K562 (cell line): Measurements from ENCODE around the gene TAF1B. TPM values are rescaled to one million over a fixed set of nuclear protein-coding genes. Genes with fewer than 3 reads are reported as not detected.

Source experiments
- ATAC-seq: fragments of 200-7000 bp; cut with Tn5 transposase; 3 replicates; pipeline ENCODE4 v1.9.1; 2020; ENCODE audit warnings: moderate library complexity
- BruUV-seq: library from RNA; stranded (reverse); fragments of 400-500 nt; replicated peaks from 2 replicates; lab custom pipeline; 2021; lab: Mats Ljungman, UMichigan
- CTCF ChIA-PET: fragments of 300-600 bp; formaldehyde crosslinking; extraction: SDS; loops from one replicate; lab custom pipeline; 2021; ENCODE audit warnings: low intra/inter-chr PET ratio; lab: Yijun Ruan, JAX
- POLR2A ChIA-PET: fragments of 300-600, 350-650 bp; sonication (Branson Sonifier 250); formaldehyde crosslinking; extraction: SDS; loops from one replicate; lab custom pipeline; 2021; ENCODE audit warnings: antibody characterized with exemption, inconsistent platforms; lab: Yijun Ruan, JAX
- DNase-seq, 4 experiments: peaks; one replicate each; pipeline versions ENCODE4 v3.0.0 to v3.0.0-alpha.2; 2011 to 2018; ENCODE audit warnings: low spot score in 3 of 4, mixed read lengths in 3 of 4; ENCODE audit errors: extremely low read depth in 1 of 4
- FAIRE-seq: peaks from 2 replicates; lab custom pipeline; 2011; peaks lifted over from hg19 to GRCh38; lab: Jason Lieb, UNC
- H2AFZ ChIP-seq: 2 replicates; pipeline ENCODE4 v1.6.0; 2011; ENCODE audit warnings: low read depth, low read length, control low read depth, inconsistent platforms
- H3K27ac ChIP-seq: fragments of 200-600 bp; 3 replicates; pipeline ENCODE4 v1.8.0; 2011; ENCODE audit warnings: low read depth, mild to moderate bottlenecking, control low read depth, inconsistent platforms, low read length, moderate library complexity, mixed read lengths; ENCODE audit errors: extremely low read depth
- H3K27me3 ChIP-seq, 2 experiments: fragments of 300-600 bp in 1 of 2; 2 replicates in 1 of 2; 3 replicates in 1 of 2; pipeline versions ENCODE4 v1.6.0 to v1.8.0; 2011; ENCODE audit warnings: inconsistent platforms in 2 of 2, low read length in 2 of 2, mild to moderate bottlenecking in 1 of 2, mixed read lengths in 1 of 2, moderate library complexity in 1 of 2; ENCODE audit not compliant: control insufficient read depth in 2 of 2, insufficient read depth in 2 of 2
- H3K36me3 ChIP-seq: fragments of 300-600 bp; 3 replicates; pipeline ENCODE4 v1.8.0; 2011; ENCODE audit warnings: mild to moderate bottlenecking, low read length, inconsistent platforms; ENCODE audit not compliant: control insufficient read depth, insufficient read depth
- H3K4me1 ChIP-seq, 2 experiments: fragments of 200-600 bp in 1 of 2; replicated peaks in 1 of 2; 2 replicates in 1 of 2; 3 replicates in 1 of 2; pipeline versions ENCODE4 v1.5.1 to v1.8.0; 2011; ENCODE audit warnings: inconsistent platforms in 2 of 2, low read length in 2 of 2, mild to moderate bottlenecking in 1 of 2, mixed read lengths in 1 of 2, moderate library complexity in 1 of 2; ENCODE audit not compliant: control insufficient read depth in 2 of 2, insufficient read depth in 2 of 2
- H3K4me2 ChIP-seq: 2 replicates; pipeline ENCODE4 v1.6.1; 2011; ENCODE audit warnings: low read length, control low read depth, inconsistent platforms, mixed read lengths; ENCODE audit not compliant: insufficient read depth
- H3K4me3 ChIP-seq: fragments of 200-600 bp; sonication (generic), shearing (Covaris generic); 2 replicates; pipeline ENCODE4 v1.5.1; 2016; ENCODE audit warnings: control low read depth, inconsistent platforms
- H3K79me2 ChIP-seq: fragments of 200-600 bp; 3 replicates; pipeline ENCODE4 v1.8.0; 2011; ENCODE audit warnings: low read length, inconsistent platforms; ENCODE audit not compliant: control insufficient read depth, insufficient read depth
- H3K9ac ChIP-seq, 2 experiments: 2 replicates each; pipeline versions ENCODE4 v1.6.0 to v1.6.1; 2011; ENCODE audit warnings: low read depth in 2 of 2, low read length in 2 of 2, control low read depth in 1 of 2, inconsistent platforms in 1 of 2, mild to moderate bottlenecking in 1 of 2, mixed read lengths in 1 of 2; ENCODE audit not compliant: insufficient read depth in 1 of 2
- H3K9me1 ChIP-seq: one replicate; pipeline ENCODE4 v1.6.0; 2011; ENCODE audit warnings: inconsistent platforms, mild to moderate bottlenecking, low read length, moderate library complexity; ENCODE audit not compliant: control insufficient read depth, insufficient read depth
- H3K9me3 ChIP-seq: replicated peaks from 2 replicates; pipeline ENCODE4 v1.5.1; 2011; ENCODE audit warnings: low read depth, low read length, inconsistent platforms; ENCODE audit not compliant: control insufficient read depth, insufficient read depth
- H4K20me1 ChIP-seq: replicated peaks from 2 replicates; pipeline ENCODE4 v1.6.1; 2011; ENCODE audit warnings: low read length, inconsistent platforms, mixed read lengths; ENCODE audit not compliant: control insufficient read depth, insufficient read depth
- CREM ChIP-seq: IDR thresholded peaks from 2 replicates; pipeline ENCODE4 v1.6.1; 2014; ENCODE audit warnings: antibody characterized with exemption, low read depth
- EHMT2 ChIP-seq: fragments of 450-650 bp; IDR thresholded peaks from 2 replicates; pipeline ENCODE4 v1.6.1; 2018; ENCODE audit warnings: antibody characterized with exemption
- FOSL1 ChIP-seq: fragments of 200-800 bp; sonication (Bioruptor generic); conservative IDR thresholded peaks from 2 replicates; pipeline ENCODE4 v1.6.1; 2016; ENCODE audit warnings: missing genetic modification characterization, missing compliant biosample characterization
- HSF4 ChIP-seq: fragments of 250-450 bp; sonication (Bioruptor Pico); IDR thresholded peaks from 2 replicates; pipeline ENCODE4 v2.1.2; 2022; ENCODE audit warnings: mild to moderate bottlenecking, moderate library complexity, borderline replicate concordance
- POLR2H ChIP-seq: IDR thresholded peaks from 2 replicates; pipeline ENCODE4 v1.6.1; 2016; ENCODE audit warnings: missing genetic modification characterization, low read depth, mild to moderate bottlenecking, control low read depth, missing compliant biosample characterization, moderate library complexity
- RAD51 ChIP-seq: fragments of 450-650 bp; IDR thresholded peaks from 2 replicates; pipeline ENCODE4 v1.7.1; 2016; ENCODE audit warnings: low read depth, mild to moderate bottlenecking, borderline replicate concordance
- SMARCE1 ChIP-seq: fragments of 450-650 bp; IDR thresholded peaks from 2 replicates; pipeline ENCODE4 v1.7.1; 2016; ENCODE audit warnings: mild to moderate bottlenecking
- TFAP4 ChIP-seq: sonication (generic); formaldehyde crosslinking; IDR thresholded peaks from 2 replicates; pipeline ENCODE4 v1.8.0; 2022; ENCODE audit warnings: missing genetic modification reagents, mild to moderate bottlenecking, moderate library complexity, borderline replicate concordance
- ZNF592 ChIP-seq: fragments of 450-650 bp; IDR thresholded peaks from 2 replicates; pipeline ENCODE4 v1.6.1; 2017; ENCODE audit warnings: antibody characterized with exemption, mild to moderate bottlenecking
- WGBS: fragments of 100-300 bp; shearing (Covaris generic); methylation state at CpG from one replicate; pipeline ENCODE4 v1.1.6; 2016; ENCODE audit warnings: low coverage, mixed read lengths; ENCODE audit not compliant: insufficient coverage; ENCODE audit errors: missing lambda C conversion rate; 5-methylcytosine and 5-hydroxymethylcytosine counted together
- in situ Hi-C: fragments of 300-500 bp; cut with MboI; formaldehyde crosslinking; loops from 4 replicates; pipeline ENCODE4 v1.15.0; 2018; ENCODE audit warnings: inconsistent platforms, mixed read lengths
- intact Hi-C: fragments of 100-400 bp; cut with micrococcal nuclease; formaldehyde crosslinking; loops from 2 replicates; pipeline ENCODE4 v1.14.2; 2022
- polyA plus RNA-seq, 8 experiments: library from polyadenylated mRNA; depleted of rRNA in 4 of 8; stranded (reverse) in 5 of 8; unstranded in 3 of 8; fragments of >200 nt; fragmentation: Nextera tagmentation in 2 of 8; fragmentation: Illumina TruSeq in 1 of 8; extraction: Ambion mirVana in 2 of 8; extraction: Trizol in 1 of 8; gene quantifications; 2 replicates each; pipeline versions ENCODE4 v1.2.1 to v1.2.3, GENCODE V29; 2011 to 2014; ENCODE audit warnings: inconsistent platforms in 1 of 8, missing spikeins in 1 of 8
- total RNA-seq, 7 experiments: library from RNA; depleted of rRNA in 6 of 7; stranded (reverse); fragments of >200 nt in 6 of 7; fragmentation: Illumina TruSeq in 2 of 7; extraction: Trizol in 2 of 7; gene quantifications; 2 replicates each; pipeline versions ENCODE4 v1.2.1 to v1.2.3, GENCODE V29; 2011 to 2021; ENCODE audit warnings: low replicate concordance in 1 of 7
- TF ChIP-seq, protein P1 (sequence below): fragments of 200-800 bp; sonication (Bioruptor generic); IDR thresholded peaks from 2 replicates; pipeline ENCODE4 v1.6.1; 2017; ENCODE audit warnings: missing genetic modification characterization, missing compliant biosample characterization
- TF ChIP-seq, protein P2 (sequence below), 2 experiments: fragments of 200-800 bp in 1 of 2; sonication (Bioruptor generic) in 1 of 2; sonication (generic) in 1 of 2; formaldehyde crosslinking in 1 of 2; IDR thresholded peaks in 1 of 2; conservative IDR thresholded peaks in 1 of 2; 2 replicates each; pipeline versions ENCODE4 v1.5.0 to v1.6.1; 2016 to 2020; ENCODE audit warnings: missing compliant biosample characterization in 1 of 2, missing genetic modification characterization in 1 of 2, missing genetic modification reagents in 1 of 2

TAF1B gene
- total and polyA plus RNA-seq, 9 of the 15 experiments (the other 6 are each of a cell fraction or from before 2014, with no cell fraction given) = 8.8 to 25.1 (median 17.3) TPM

- DNase-seq (peak; percentile 80 to 87 (median 84)), FAIRE-seq (peak; percentile 91), ATAC-seq (peak; percentile 98)
- CTCF ChIA-PET = no interaction called here
- Histone ChIP-seq H3K27me3 (no peaks in the 10 kb centered on the region), H3K9ac (peak overlapping the region in 1 of 2 experiments; percentile 58; a peak in 2 of 4 replicates), H2AFZ (peak overlapping the region; percentile 94), H3K9me3 (no peaks in the 10 kb centered on the region), H3K4me1 (peaks cover 0 to 30% of the 10 kb centered on the region in 2 experiments; a peak in 4 of 5 replicates), H3K4me2 (peak overlapping the region; percentile 65), H3K27ac (peak overlapping the region; percentile 78), H4K20me1 (no peaks in the 10 kb centered on the region), H3K79me2 (no peaks in the 10 kb centered on the region), H3K9me1 (no peaks in the 10 kb centered on the region), H3K36me3 (peaks cover 20% of the 10 kb centered on the region; the same call in 2 of the 3 replicates), H3K4me3 (no peak overlapping the region)
- BruUV-seq = no TSS peak
- in situ Hi-C loops (no loop called here), intact Hi-C loops (no loop called here)
- POLR2A ChIA-PET = interaction anchor here (0.6 to 1.9 kb wide), 7 partner anchors 9 to 317 kb away, joined by 3 to 9 read pairs (median 4); partner anchors contain the start of gene TAF1B
- WGBS = 14% methylated on average over 11 of the region's 11 CpGs
- peak; percentile 67 for TF ChIP-seq RAD51
- 0 out of 2 replicates have a peak, but pooled peaks have one; percentile 4 for TF ChIP-seq POLR2H (tag)
- TF ChIP-seq TFAP4 = 0 out of 2 replicates have a peak, but pooled peaks have one; percentile 27
- peak; percentile 28; the same call in 1 of the 2 replicates for TF ChIP-seq CREM
- TF ChIP-seq, protein P1, sequence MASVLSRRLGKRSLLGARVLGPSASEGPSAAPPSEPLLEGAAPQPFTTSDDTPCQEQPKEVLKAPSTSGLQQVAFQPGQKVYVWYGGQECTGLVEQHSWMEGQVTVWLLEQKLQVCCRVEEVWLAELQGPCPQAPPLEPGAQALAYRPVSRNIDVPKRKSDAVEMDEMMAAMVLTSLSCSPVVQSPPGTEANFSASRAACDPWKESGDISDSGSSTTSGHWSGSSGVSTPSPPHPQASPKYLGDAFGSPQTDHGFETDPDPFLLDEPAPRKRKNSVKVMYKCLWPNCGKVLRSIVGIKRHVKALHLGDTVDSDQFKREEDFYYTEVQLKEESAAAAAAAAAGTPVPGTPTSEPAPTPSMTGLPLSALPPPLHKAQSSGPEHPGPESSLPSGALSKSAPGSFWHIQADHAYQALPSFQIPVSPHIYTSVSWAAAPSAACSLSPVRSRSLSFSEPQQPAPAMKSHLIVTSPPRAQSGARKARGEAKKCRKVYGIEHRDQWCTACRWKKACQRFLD (CRISPR knock-in tag) = peak; percentile 47; the same call in 1 of the 2 replicates
- TF ChIP-seq, protein P2, sequence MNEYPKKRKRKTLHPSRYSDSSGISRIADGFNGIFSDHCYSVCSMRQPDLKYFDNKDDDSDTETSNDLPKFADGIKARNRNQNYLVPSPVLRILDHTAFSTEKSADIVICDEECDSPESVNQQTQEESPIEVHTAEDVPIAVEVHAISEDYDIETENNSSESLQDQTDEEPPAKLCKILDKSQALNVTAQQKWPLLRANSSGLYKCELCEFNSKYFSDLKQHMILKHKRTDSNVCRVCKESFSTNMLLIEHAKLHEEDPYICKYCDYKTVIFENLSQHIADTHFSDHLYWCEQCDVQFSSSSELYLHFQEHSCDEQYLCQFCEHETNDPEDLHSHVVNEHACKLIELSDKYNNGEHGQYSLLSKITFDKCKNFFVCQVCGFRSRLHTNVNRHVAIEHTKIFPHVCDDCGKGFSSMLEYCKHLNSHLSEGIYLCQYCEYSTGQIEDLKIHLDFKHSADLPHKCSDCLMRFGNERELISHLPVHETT (CRISPR knock-in tag; conservative IDR thresholded peaks at IDR 0.05 in 1 of 2, IDR thresholded peaks at IDR 0.05 in 1 of 2) = peak in 1 of 2 experiments; percentile 37; a peak in 1 of 4 replicates
- TF ChIP-seq ZNF592 = peak; percentile 78
- peak; percentile 80 for TF ChIP-seq FOSL1
- TF ChIP-seq SMARCE1 = peak; percentile 46; the same call in 1 of the 2 replicates
- peak; percentile 69; the same call in 1 of the 2 replicates for TF ChIP-seq EHMT2
- TF ChIP-seq HSF4 = 0 out of 2 replicates have a peak, but pooled peaks have one; percentile 38
Observed at GRCh38 chr2:9967053-9967775, 123.9 kb downstream of the TAF1B start.
